Heart left ventricle (tissue), 13 donors: ENCODE measurements around the gene PGS1.

Experiments
- POLR2A ChIP-seq, 2 donors: fragments of 450-650 bp; IDR thresholded peaks; one replicate each; pipeline ENCODE4 v1.6.1; 2017; ENCODE audit warnings: antibody characterized with exemption in 2 of 2, mild to moderate bottlenecking in 2 of 2, moderate library complexity in 2 of 2
- TF ChIP-seq, protein P1 (sequence below), 12 donors: fragments of 200-600 bp; sonication (generic) in 4 of 12; IDR thresholded peaks; one replicate each; pipeline versions ENCODE4 v1.5.0 to v1.8.0; 2018 to 2022; ENCODE audit warnings: antibody characterized with exemption in 12 of 12, mild to moderate bottlenecking in 5 of 12
- donor health status: ischemic (EF 13 %, LVEDD 7.1; RV severe dilation, severe dysfunction).
- donor health status: DM: no; HTN: yes; CAD: no.
- donor health status: DM: no; HTN: no; CAD: no.
- donor health status: ischemic (EF 25% LVEDD 6.9; RV normal size, moderate dysfunction).
- donor health status: ischemic (EF 25% LVEDD 5.7; RV mildly dilated, moderate dysfunction).
- donor health status: ischemic (EF 35%, LVEDD 5.7; RV mildly dilated, moderate dysfunction).
- donor health status: nonischemic (EF 11% LVEDD 7.7; RV severe dilation, severe dysfunction).
- donor health status: DM: yes; HTN: yes; CAD: no.
- donor health status: PGD.
- donor health status: ischemic (EF 29% LVEDD 5.4; RV normal size, mild dysfunction).
- donor health status: nonischemic (EF 23%, LVEDD 6.1; RV moderate dilation, normal function).

DNA sequence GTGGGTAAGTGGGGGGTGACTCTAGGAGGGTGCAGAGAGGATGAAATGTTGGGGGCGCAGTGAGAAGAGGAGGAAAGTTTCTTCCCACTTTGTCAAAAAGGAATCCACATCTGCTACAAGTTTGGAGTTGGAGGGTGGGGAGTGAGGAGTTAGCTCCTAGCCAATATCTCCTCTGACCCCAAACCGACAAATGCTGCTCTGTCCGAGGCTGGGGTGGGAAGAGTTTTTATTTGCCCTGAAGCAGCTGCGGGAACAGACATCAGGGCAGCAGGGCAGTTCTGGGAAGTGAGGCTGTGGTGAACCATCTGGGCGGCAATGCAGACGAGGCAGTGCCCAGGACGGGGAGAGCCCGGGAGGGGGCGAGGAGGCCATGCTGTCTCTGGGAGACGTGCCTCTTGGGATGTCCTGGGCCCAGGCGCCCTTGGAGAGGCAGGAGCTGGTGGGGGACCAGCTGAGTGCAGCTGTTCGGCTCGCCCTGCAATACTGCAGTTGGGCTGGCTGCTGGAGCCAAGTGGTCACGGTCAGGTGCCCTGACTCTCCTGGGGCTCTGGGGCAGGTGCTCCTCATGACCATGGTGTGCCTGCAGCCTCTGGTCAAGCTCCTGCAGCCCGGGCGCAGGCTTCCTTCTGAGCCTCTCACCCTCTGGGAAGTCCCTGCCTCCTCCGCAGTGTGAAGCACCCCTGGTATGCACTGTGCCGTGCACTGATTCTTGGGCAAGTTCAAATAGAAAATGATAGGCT, 12.2 kb upstream of the PGS1 start:
- TF ChIP-seq, protein P1, sequence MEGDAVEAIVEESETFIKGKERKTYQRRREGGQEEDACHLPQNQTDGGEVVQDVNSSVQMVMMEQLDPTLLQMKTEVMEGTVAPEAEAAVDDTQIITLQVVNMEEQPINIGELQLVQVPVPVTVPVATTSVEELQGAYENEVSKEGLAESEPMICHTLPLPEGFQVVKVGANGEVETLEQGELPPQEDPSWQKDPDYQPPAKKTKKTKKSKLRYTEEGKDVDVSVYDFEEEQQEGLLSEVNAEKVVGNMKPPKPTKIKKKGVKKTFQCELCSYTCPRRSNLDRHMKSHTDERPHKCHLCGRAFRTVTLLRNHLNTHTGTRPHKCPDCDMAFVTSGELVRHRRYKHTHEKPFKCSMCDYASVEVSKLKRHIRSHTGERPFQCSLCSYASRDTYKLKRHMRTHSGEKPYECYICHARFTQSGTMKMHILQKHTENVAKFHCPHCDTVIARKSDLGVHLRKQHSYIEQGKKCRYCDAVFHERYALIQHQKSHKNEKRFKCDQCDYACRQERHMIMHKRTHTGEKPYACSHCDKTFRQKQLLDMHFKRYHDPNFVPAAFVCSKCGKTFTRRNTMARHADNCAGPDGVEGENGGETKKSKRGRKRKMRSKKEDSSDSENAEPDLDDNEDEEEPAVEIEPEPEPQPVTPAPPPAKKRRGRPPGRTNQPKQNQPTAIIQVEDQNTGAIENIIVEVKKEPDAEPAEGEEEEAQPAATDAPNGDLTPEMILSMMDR (IDR thresholded peaks at IDR 0.05) = no peak
- no peak for TF ChIP-seq POLR2A (IDR thresholded peaks at IDR 0.05)
